ENCODE data around the gene WRAP73. TPM values are rescaled to one million over a fixed set of nuclear protein-coding genes. Genes with fewer than 3 reads are reported as not detected.

WRAP73 gene
- total and polyA plus RNA-seq, 2 experiments from 2014 or later = 16.9 to 20.2 TPM

DNA sequence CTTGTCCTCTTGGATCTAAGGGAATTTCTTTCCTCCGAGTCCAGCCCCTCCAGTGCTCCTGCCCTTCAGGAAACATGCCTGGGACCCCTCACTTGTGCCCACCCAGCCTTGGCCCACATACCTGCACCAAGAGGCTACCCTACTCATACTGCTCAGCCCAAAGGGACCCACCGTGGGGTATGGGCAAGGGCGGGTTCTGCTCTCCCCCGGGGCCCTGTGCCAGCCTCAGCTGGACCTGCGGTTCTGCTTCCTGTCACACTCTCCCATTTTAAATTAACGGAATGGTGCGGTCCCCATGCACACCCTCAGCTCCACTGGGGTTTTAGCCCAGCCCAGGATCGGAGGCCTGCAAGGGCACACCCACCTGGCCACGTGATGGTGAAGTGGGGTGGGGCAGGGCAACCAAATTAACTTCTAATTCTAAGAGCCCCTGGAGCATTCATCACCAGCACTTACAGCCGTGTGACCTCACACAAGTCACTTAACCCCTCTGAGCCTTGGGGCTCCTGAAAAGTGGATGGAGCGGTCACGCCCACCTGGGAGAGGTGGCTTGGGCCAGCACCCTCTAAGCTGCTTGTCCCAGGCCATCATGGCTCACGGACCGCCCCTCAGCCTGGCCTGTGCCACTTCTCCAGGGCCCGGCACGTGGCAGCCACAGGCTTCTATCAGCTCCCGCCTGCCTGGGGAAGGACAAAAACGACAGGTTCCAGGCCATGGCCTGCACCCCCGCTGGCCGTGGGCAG is 30.8 kb upstream of the WRAP73 start:
- no peak overlapping the region for H3K4me3 ChIP-seq

GRCh38 chr1:3679799-3680453 is 30.0 kb upstream of the WRAP73 start:
- Histone ChIP-seq H2AFZ (no peak overlapping the region), H3K9me2 (ENCODE audit: insufficient read depth) (no peaks in the 10 kb centered on the region), H3K4me1 (ENCODE audit: insufficient read depth) (no peaks in the 10 kb centered on the region), H4K20me1 (ENCODE audit: insufficient read depth) (no peaks in the 10 kb centered on the region), H3K9ac (no peak overlapping the region), H3K27ac (no peak overlapping the region), H3K36me3 (ENCODE audit: low read depth) (no peaks in the 10 kb centered on the region), H3F3A (ENCODE audit: insufficient read depth) (no peaks in the 10 kb centered on the region), H3K9me3 (ENCODE audit: low read depth) (no peaks in the 10 kb centered on the region), H3K4me2 (ENCODE audit: unreplicated experiment) (no peak overlapping the region), H3K79me2 (ENCODE audit: insufficient read depth) (no peaks in the 10 kb centered on the region), H3K4me3 (no peak overlapping the region), H3K27me3 (replicated peaks; ENCODE audit: insufficient read depth) (peaks cover 10% of the 10 kb centered on the region)
- no peak for TF ChIP-seq EZH2 (IDR thresholded peaks at IDR 0.05; ENCODE audit: insufficient read depth, poor library complexity, severe bottlenecking)
- TF ChIP-seq EZH2phosphoT487 (IDR thresholded peaks at IDR 0.05; ENCODE audit: insufficient read depth, low read depth) = no peak
- WGBS, 2 experiments (ENCODE audit: low coverage in 1 of 2, low lambda C conversion rate in 2 of 2, missing lambda C conversion rate in 2 of 2) = 72 to 82% methylated on average over 9 of the region's 9 CpGs
- in situ Hi-C loops (cut with MboI) = no loop called here
- no peak for DNase-seq

More for the DNA sequence above, 30.8 kb upstream of the WRAP73 start:
- Histone ChIP-seq H3F3A (ENCODE audit: insufficient read depth) (no peaks in the 10 kb centered on the region), H3K4me2 (ENCODE audit: unreplicated experiment) (no peak overlapping the region), H3K27me3 (replicated peaks; ENCODE audit: insufficient read depth) (peaks cover 15% of the 10 kb centered on the region), H3K9ac (no peak overlapping the region), H2AFZ (no peak overlapping the region), H3K9me3 (ENCODE audit: low read depth) (no peaks in the 10 kb centered on the region), H4K20me1 (ENCODE audit: insufficient read depth) (no peaks in the 10 kb centered on the region), H3K79me2 (ENCODE audit: insufficient read depth) (no peaks in the 10 kb centered on the region), H3K36me3 (ENCODE audit: low read depth) (no peaks in the 10 kb centered on the region), H3K9me2 (ENCODE audit: insufficient read depth) (no peaks in the 10 kb centered on the region), H3K4me1 (ENCODE audit: insufficient read depth) (no peaks in the 10 kb centered on the region), H3K27ac (no peak overlapping the region)
- TF ChIP-seq EZH2phosphoT487 (IDR thresholded peaks at IDR 0.05; ENCODE audit: insufficient read depth, low read depth) = no peak
- no peak for TF ChIP-seq EZH2 (IDR thresholded peaks at IDR 0.05; ENCODE audit: insufficient read depth, poor library complexity, severe bottlenecking)
- 64 to 66% methylated on average over 20 of the region's 20 CpGs for WGBS, 2 experiments (ENCODE audit: low coverage in 1 of 2, low lambda C conversion rate in 2 of 2, missing lambda C conversion rate in 2 of 2)
- no peak for DNase-seq
- in situ Hi-C loops (cut with MboI) = no loop called here

DNA sequence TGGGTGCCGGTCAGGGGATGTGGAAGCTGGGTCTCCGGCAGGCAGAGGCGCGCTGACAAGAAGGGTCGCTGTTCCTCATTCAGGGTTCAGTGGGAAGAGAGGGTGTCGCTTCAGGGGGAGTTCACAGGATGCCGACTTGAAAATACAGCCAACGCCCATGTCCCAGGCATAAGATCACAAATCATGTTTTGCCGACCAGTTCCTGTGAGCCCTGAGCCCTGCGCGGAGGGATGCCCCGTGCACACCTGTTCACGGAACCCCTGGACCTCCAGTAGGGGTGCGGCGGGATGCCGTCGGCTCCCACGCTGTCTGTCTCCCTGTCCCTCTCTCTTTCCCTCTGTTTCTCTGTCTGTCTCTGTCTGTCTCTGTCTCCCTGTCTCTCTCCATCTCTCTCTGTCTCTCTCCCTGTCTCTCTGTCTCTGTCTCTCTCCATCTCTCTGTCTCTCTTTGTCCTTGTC is 29.2 kb upstream of the WRAP73 start:
- no peak for DNase-seq
- Histone ChIP-seq H3F3A (ENCODE audit: insufficient read depth) (no peaks in the 10 kb centered on the region), H3K4me1 (ENCODE audit: insufficient read depth) (no peaks in the 10 kb centered on the region), H3K36me3 (ENCODE audit: low read depth) (no peaks in the 10 kb centered on the region), H4K20me1 (ENCODE audit: insufficient read depth) (no peaks in the 10 kb centered on the region), H3K79me2 (ENCODE audit: insufficient read depth) (no peaks in the 10 kb centered on the region), H3K27me3 (replicated peaks; ENCODE audit: insufficient read depth) (peaks cover 9% of the 10 kb centered on the region; the same call in 1 of the 2 replicates), H3K9me2 (ENCODE audit: insufficient read depth) (no peaks in the 10 kb centered on the region), H3K9ac (no peak overlapping the region), H3K9me3 (ENCODE audit: low read depth) (no peaks in the 10 kb centered on the region), H3K4me3 (no peak overlapping the region), H3K4me2 (ENCODE audit: unreplicated experiment) (no peak overlapping the region), H3K27ac (no peak overlapping the region), H2AFZ (no peak overlapping the region)
- WGBS, 2 experiments (ENCODE audit: low coverage in 1 of 2, low lambda C conversion rate in 2 of 2, missing lambda C conversion rate in 2 of 2) = 81 to 90% methylated on average over 10 to 18 of the region's 18 CpGs
- in situ Hi-C loops (cut with MboI) = no loop called here
- TF ChIP-seq EZH2 (IDR thresholded peaks at IDR 0.05; ENCODE audit: insufficient read depth, poor library complexity, severe bottlenecking) (no peak), EZH2phosphoT487 (IDR thresholded peaks at IDR 0.05; ENCODE audit: insufficient read depth, low read depth) (no peak)

GRCh38 chr1:3678361-3679097 is 28.6 kb upstream of the WRAP73 start:
- no peaks in the 10 kb centered on the region for H3F3A ChIP-seq (ENCODE audit: insufficient read depth)
- no peaks in the 10 kb centered on the region for H3K9me2 ChIP-seq (ENCODE audit: insufficient read depth)
- H3K4me2 ChIP-seq (ENCODE audit: unreplicated experiment) = no peak overlapping the region
- 46 to 49% methylated on average over 18 to 19 of the region's 21 CpGs for WGBS, 2 experiments (ENCODE audit: low coverage in 1 of 2, low lambda C conversion rate in 2 of 2, missing lambda C conversion rate in 2 of 2)
- no peaks in the 10 kb centered on the region for H3K9me3 ChIP-seq (ENCODE audit: low read depth)
- peaks cover 9% of the 10 kb centered on the region; the same call in 1 of the 2 replicates for H3K27me3 ChIP-seq (replicated peaks; ENCODE audit: insufficient read depth)
- TF ChIP-seq EZH2phosphoT487 (IDR thresholded peaks at IDR 0.05; ENCODE audit: insufficient read depth, low read depth) (no peak), EZH2 (IDR thresholded peaks at IDR 0.05; ENCODE audit: insufficient read depth, poor library complexity, severe bottlenecking) (no peak)
- no peak overlapping the region for H3K9ac ChIP-seq
- no peak for DNase-seq
- H3K79me2 ChIP-seq (ENCODE audit: insufficient read depth) = no peaks in the 10 kb centered on the region
- H3K4me3 ChIP-seq = no peak overlapping the region
- H3K27ac ChIP-seq = no peak overlapping the region
- no peaks in the 10 kb centered on the region for H3K36me3 ChIP-seq (ENCODE audit: low read depth)
- no peaks in the 10 kb centered on the region for H4K20me1 ChIP-seq (ENCODE audit: insufficient read depth)
- in situ Hi-C loops (cut with MboI) = no loop called here
- H3K4me1 ChIP-seq (ENCODE audit: insufficient read depth) = no peaks in the 10 kb centered on the region
- no peak overlapping the region for H2AFZ ChIP-seq

All from GM23248 (cell line).